ENCODE measurements around the gene IFNK. TPM values are rescaled to one million over a fixed set of nuclear protein-coding genes. Genes with fewer than 3 reads are reported as not detected.

Gene IFNK
- total and polyA plus RNA-seq, 2 experiments from 2014 or later: not detected

GRCh38 chr9:27504259-27504658 is 19.8 kb upstream of the IFNK start:
- H3K27me3 ChIP-seq (ENCODE audit: insufficient read depth): no peaks in the 10 kb centered on the region
- Mint-ChIP-seq H3K4me3 (no peak overlapping the region), H3K36me3 (ENCODE audit: low read depth) (peaks cover 29% of the 10 kb centered on the region), H3K9me3 (peaks cover 7% of the 10 kb centered on the region; the same call in 1 of the 3 replicates), H3K4me1 (peaks cover 39% of the 10 kb centered on the region), H3K27ac (no peak overlapping the region), H3K27me3 (ENCODE audit: insufficient read depth, low read depth, poor library complexity) (no peaks in the 10 kb centered on the region)
- H3K9me2 ChIP-seq (ENCODE audit: insufficient read depth): no peaks in the 10 kb centered on the region
- H3F3A ChIP-seq (replicated peaks; ENCODE audit: low read depth): no peaks in the 10 kb centered on the region
- H2AFZ ChIP-seq: no peak overlapping the region
- H3K27ac ChIP-seq (ENCODE audit: low read depth): no peak overlapping the region
- peaks cover 15% of the 10 kb centered on the region for H3K79me2 ChIP-seq (replicated peaks; ENCODE audit: insufficient read depth)
- no peak overlapping the region for H3K4me3 ChIP-seq
- no peaks in the 10 kb centered on the region for H4K20me1 ChIP-seq (replicated peaks; ENCODE audit: insufficient read depth)
- ATAC-seq (no peak), DNase-seq (ENCODE audit: low spot score) (no peak)
- peaks cover 10% of the 10 kb centered on the region for H3K4me1 ChIP-seq (ENCODE audit: insufficient read depth)
- TF ChIP-seq REST (IDR thresholded peaks at IDR 0.05; ENCODE audit: unreplicated experiment) (no peak), CREB1 (CRISPR knock-in tag; IDR thresholded peaks at IDR 0.05; ENCODE audit: low read depth) (no peak), EZH2 (IDR thresholded peaks at IDR 0.05; ENCODE audit: low read depth, unreplicated experiment) (no peak), STAT1 (IDR thresholded peaks at IDR 0.05; ENCODE audit: unreplicated experiment) (no peak), ETS1 (IDR thresholded peaks at IDR 0.05) (no peak), EZH2phosphoT487 (IDR thresholded peaks at IDR 0.05; ENCODE audit: unreplicated experiment) (no peak), CTCF (conservative IDR thresholded peaks at IDR 0.05; ENCODE audit: low read depth in 2 of 2) (no peak), NANOG (IDR thresholded peaks at IDR 0.05; ENCODE audit: borderline replicate concordance) (no peak), POLR2AphosphoS5 (IDR thresholded peaks at IDR 0.05; ENCODE audit: low read depth) (no peak), ZNF462 (CRISPR knock-in tag; IDR thresholded peaks at IDR 0.05) (no peak)
- H3K36me3 ChIP-seq (ENCODE audit: insufficient read depth): no peaks in the 10 kb centered on the region; the same call in 1 of the 2 replicates
- no peak overlapping the region for H3K4me2 ChIP-seq
